HG03196 (cell line): ENCODE data around the gene RCL1.
A peak's percentile ranks its signal among the peaks of the same experiment; 100 is the strongest.
"Not testable (repeated sequence)": the region's sequence is repeated elsewhere in the genome, so short reads cannot be mapped to it uniquely, and the experiment has no call there.

Experiments used
- ATAC-seq: cut with Tn5 transposase; IDR thresholded peaks from one replicate; pipeline ENCODE4 v1.9.1; 2021; ENCODE audit not compliant: unreplicated experiment

RCL1 gene, protein sequence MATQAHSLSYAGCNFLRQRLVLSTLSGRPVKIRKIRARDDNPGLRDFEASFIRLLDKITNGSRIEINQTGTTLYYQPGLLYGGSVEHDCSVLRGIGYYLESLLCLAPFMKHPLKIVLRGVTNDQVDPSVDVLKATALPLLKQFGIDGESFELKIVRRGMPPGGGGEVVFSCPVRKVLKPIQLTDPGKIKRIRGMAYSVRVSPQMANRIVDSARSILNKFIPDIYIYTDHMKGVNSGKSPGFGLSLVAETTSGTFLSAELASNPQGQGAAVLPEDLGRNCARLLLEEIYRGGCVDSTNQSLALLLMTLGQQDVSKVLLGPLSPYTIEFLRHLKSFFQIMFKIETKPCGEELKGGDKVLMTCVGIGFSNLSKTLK

DNA sequence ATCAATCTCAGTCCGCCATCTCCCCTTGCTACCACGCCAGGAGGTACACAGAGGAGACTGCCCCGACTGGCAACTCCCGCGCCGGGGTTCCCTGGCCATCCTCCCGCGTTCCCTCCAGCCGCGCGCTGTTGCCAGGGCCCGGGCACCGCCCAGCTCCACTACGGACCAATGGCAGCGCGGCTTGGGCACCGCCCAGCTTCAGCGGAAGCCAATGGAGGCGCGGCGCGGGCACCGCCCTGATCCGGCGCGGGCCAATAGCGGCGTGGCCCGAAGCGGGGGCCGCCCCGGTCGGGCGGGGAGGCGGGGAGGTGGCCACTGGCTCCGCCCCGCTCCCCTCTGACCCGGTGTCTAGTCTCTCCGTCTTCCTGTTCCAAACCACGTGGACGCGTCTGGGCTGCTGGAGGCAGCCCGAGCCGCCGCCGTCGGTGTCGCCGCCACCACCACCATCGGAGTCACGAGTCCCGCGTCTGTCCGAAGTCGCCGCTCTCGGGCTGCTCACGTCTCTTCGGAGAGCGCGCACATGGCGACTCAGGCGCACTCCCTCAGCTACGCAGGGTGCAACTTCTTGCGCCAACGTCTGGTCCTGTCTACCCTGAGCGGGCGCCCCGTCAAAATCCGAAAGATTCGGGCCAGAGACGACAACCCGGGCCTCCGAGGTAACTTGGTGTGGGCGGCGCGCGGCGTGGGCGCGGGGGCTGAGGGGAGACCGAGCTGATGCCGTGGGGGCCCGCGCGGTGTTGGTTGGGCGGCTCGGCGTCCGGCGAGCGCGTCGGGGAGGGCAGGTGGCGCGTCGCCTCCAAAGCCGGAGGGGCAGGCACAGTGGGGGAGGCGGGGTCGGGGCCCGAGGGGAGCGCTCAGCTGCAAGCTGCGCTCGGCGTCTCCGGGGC lies at the start of gene RCL1:
Gene RCL1 (plus strand): TSS at position 373 of the 887 bp plus-strand sequence. CDS start 148 bp downstream, at position 521.
- peak; percentile 97 for ATAC-seq

DNA sequence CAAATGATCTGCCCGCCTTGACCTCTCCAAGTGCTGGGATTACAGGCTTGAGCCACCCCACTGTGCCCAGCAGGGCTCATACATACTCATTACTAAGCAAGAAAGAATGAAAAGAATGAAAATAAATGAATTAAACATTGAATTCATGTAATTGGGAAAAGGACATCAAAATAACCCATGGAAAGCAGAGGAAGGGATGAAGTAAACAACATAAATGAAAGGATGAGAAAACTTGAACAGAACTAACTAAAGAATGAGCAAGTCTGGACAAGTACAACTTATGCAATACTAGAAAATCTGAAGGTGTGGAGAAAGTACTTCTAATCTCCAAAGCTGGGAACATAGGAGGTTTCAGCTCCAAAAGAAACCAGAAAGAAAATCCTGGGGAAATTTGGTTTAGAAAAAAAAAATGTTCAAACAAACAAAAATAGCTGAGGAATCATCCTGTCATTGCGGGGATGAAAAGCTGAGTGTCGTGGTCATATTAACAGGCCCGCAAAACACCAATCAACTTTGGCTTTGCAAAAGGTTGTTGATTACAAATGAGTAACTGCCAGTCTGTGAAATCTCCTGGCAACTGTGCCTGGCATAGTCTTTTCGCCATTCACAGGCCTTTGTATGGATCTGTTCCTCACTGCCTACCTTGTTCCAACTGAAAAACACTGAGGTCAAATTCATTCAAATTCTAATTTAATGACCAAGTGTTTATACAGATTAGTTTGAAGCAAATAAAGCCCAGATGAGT lies 49.4 kb upstream of the RCL1 start:
- ATAC-seq = no peak

DNA sequence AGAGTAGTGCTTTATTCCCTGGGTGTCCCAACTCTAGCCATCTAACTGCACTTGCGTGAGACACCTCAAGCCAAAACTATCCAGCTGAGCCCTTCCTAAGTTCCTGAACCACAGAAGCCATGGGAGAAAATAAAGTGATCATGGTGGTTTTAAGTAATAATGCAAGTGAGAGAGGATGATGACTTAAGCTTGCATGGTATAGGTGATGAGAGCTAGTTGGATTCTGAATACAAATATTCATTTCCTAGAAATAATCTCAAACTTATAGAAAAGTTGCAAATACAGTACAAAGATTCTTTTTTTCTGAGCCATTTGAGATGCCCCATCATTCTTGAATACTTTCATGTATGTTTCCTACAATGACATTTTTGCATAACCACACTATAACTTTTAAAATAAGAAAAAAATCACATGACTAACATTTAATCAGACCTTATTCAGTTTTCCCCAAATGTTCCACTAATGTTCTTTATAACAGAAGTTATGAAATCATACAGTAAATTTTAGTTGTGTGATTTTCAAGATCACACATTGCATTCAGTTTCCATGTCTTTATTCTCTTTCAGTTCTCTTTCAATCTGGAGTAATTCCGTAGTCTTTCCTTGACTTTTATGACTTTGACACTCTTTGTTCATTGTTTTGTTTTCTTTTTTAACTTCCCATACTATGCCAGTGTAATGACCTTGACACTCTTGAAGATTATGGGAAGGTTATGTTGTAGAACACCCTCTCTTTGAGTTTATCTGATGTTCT lies 46.3 kb upstream of the RCL1 start:
- no peak for ATAC-seq

DNA sequence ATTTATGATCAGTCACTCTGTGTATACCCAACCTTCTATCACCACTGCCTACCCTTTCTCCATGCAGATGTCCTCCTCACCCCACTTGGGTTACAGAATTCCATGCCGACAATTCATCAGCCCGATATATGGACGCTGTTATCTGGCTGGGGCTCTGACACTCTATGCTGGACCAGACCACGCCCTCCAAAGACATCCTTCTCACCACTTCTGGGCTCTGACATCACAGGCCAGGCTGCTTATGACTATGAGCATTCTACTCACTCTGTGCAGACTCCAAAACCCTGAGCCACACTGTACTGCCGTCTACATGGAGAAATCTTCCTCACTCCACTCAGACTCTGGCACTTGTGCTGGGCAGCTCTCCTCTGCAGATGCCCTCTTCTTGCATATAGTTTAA lies 44.1 kb upstream of the RCL1 start:
- ATAC-seq = no peak

DNA sequence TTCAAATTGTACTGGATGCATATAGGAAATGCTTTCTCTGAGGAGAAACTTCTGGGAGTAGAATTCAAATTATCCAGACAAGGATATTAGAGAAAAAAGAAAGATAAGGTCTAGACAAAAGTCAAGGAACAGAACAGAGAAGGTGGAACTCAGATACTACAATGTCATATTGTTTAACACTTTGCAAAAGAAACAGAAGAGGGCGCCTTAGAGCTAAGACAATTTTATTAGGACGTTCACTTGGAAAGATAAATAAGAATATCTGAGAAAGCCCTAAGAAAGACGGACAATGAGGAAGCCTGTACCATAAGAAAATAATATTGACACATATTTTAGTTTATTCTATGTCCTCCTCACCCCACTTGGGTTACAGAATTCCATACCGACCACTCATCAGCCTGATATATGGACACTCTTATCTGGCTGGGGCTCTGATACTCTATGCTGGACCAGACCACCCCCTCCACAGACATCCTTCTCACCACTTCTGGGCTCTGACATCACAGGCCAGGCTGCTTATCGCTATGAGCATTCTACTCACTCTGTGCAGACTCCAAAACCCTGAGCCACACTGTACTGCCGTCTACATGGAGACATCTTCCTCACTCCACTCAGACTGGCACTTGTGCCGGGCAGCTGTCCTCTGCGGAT lies 42.6 kb upstream of the RCL1 start:
- no peak for ATAC-seq

DNA sequence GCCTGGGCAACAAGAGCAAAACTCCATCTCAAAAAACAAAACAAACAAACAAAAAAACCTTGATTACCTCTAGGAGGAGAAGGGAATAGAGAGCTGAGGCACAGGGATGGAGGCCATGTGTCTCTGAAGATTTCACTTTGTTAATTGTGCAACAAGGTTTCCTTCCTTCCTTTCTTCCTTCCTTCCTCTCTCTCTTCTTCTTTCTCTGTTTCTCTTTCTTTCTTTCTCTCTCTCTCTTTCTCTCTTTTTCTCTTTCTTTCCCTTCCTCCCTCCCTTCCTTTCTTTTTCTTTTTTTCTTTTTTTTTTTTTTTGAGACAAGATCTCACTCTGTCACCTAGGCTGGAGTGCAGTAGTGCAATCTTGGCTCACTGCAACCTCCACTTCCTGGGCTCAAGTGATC lies 38.2 kb upstream of the RCL1 start:
- ATAC-seq = not testable (repeated sequence)

DNA sequence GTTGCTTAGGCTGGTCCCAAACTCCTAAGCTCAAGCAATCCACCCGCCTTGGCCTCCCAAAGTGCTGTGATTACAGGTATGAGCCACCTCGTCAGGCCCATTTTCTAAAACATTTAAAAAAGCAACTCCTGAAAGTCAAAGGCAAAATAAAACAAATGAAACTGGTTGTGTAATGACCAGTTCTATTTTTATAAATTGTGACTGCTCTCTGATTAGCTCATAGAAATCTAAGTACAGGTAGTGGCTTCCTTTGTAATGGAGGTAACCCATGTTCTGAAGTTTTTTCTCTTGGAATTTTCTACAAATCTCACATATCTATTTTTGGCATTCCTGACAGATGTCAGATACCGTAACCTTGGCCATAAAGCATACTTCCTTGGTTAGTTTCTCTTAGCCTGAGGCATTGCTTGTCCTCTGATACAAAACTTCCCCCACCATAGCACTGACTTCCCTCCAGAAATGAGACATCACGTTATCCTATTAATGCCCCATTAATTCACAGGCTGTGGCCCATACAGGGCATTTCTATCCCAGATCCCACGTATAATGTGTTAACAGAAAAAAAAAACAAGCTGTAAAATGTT lies 37.6 kb upstream of the RCL1 start:
- no peak for ATAC-seq

DNA sequence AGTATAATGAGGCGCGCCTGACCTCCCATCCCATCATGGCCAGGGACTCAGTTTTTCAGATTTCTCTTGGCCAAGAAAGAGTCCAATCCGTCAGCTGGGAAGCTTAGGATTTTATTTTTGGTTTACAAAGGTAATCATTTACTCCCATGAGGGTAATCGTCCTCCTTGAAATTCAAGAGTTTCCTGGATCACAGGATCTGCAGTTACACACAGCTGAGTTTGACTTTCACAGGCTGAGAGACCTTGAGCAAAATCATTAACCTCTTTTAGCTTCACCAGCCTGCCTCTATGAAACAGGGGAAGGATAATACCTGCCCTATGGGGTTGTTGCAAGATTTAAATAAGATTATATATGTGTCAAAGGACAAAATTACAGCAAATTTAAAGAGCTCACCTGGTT lies 36.3 kb upstream of the RCL1 start:
- ATAC-seq = no peak

DNA sequence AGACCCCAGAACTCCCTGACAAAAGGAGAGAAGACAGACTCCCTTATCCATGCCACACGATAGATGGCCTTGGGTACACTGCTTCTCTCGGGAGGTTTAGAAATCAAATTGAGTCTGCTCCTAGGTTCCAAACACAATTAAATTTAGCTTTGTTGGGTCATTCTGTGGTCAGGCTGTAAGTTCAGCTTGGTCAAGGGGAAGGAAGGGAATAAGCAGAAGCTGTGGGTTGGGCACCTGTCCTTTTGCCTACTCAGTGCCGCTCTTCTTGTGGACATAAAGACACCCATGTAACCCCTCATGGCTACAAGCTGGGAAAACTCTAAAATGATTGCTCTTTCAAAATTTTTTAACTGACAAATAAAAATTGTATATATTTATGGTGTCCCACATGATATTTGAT lies 32.6 kb upstream of the RCL1 start:
- ATAC-seq = no peak

DNA sequence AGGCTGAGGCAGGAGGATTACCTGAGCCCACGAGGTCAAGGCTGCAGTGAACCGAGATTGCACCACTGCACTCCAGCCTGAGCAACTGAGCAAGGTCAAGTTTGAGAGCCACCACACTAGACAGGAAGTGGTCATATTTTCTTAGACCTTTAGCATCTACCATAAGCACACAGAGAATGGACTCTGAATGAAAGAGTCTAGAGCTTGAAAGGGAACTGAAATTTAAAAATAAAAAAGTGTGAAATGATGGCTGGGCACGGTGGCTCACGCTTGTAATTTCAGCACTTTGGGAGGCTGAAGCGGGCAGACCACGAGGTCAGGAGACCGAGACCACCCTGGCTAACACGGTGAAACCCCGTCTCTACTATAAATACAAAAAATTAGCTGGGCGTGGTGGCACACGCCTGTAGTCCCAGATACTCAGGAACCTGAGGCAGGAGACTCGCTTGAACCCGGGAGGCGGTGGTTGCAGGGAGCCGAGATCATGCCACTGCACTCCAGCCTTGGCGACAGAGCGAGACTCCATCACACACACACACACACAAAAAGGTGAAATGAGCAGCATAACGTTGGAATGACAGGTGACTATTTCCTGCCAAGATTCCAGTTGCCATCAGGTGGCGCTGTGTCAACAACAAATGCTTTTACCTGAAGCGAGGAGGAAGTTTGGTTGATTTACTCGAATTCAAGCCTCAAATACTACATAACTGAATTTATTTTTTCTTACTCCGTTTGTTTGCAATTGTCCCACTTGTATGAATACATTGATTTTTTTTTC lies 30.4 kb upstream of the RCL1 start:
- peak; percentile 64 for ATAC-seq

DNA sequence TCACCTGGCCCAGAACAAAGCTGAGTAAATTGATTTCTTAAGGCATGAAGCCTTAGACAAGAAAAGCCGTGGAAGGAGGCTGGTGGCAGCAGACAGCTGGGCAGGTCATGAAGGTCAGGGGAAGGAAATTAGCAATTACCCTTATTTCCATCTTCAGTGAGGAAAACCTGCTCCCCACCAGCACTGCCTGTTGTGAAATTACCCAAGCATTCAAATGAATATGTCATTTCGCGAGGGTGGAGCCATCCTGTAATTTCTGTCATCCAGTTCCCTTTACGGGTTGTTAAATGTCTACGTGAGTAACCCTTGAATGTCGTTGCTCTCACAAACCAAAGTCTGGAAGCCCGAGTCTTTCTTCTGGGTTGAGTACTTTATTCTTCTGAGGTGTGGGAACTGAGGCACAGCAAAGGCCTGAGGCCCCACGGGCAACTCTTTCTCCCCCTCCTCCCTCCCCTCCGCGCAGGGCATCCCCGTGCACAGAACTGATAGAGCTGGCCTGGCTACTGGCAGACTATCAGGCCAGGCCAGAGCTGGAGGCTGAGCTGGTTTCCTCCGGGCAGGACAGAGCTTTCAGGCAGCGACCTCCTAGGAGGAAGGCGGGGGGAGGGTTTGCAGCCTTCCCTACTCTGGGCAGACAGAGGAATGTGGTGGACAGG lies 29.7 kb upstream of the RCL1 start:
- ATAC-seq = no peak

DNA sequence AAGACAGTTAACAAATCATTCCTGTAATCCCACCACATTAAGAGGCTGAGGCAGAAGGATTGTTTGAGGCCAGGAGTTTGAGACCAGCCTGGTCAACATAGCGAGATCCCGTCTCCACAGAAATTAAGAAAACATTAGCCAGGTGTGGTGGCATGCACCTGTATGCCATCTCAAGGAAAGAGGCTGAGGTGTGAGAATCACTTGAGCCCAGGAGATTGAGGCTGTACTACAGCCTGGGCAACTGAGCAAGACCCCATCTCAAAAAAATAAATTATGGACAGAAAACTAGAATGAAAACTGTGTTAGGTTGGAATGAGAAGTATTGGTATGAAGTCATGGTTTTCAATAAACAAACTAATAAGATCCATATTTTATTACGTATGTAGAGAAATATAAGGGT lies 28.7 kb upstream of the RCL1 start:
- no peak for ATAC-seq

DNA sequence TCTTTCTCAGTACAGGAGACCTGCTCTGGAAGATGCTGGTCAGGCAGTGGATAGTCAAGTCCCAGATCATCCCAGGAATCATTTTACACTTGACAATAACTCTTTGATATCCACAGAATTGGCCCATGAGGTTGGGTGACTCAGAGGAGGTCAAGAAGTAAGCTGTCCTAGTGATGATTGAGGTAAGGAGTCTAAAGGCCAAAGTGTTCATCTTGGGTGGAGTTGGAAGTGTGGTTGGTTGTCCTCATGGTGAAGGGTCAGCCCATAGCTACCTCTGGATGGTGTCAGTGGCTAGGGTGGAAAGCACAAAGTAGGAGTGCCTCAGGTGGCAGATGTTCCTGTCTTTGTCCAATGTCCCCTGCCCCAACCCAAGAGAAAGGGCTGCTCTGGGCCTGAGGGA lies 24.1 kb upstream of the RCL1 start:
- no peak for ATAC-seq

DNA sequence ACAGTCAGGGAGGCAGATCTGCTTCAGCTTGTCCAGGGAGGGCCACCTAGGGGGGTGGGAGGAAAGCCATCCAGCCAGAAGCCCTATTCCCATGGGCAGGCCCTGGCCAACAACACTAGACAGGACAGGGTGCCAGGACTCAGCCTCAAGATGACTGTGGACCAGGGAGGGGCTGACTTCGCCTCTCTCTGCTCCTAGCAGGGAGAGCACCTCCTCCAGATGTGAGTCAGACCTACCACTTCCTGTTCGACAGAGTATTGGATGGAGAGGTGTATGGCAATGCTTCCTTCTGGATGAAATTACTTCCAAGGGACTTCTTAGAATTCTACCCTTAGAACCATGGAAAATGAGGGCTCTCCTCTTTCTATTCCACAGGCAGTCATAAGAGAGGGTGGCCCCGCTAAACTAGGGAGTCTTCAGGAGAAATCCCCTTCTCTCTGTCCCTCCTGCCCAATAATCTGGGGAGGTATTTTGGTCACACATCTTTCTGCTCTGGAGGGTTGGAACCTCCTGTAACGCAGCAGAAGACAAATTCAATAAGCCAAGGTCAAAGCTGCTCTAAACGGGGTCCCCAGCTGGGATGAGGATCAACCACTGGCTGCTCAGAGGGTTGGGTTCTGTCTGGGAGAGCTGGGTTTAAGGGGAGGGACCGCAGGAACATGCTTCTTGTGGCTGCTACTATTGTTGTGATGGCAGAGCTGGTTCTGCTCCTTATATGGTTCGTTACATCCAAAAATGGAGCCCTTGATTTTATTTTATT lies 23.2 kb upstream of the RCL1 start:
- ATAC-seq = no peak

DNA sequence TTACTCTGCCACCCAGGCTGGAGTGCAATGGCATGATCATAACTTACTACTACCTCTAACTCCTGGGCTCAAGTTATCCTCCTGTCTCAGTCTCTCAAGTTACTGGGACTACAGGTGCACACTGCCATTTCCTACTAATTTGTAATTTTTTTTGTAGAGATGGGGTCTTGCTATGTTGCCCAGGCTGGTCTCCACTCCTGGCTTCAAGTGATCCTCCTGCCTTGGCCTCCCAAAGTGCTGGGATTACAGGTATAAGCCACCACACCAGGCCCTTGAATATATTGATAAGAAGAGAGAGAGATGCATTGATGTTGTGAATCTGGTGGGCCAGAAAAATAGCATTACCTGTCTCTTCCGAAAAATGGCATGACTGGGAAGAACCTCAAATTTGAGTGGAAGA lies 21.0 kb upstream of the RCL1 start:
- no peak for ATAC-seq

DNA sequence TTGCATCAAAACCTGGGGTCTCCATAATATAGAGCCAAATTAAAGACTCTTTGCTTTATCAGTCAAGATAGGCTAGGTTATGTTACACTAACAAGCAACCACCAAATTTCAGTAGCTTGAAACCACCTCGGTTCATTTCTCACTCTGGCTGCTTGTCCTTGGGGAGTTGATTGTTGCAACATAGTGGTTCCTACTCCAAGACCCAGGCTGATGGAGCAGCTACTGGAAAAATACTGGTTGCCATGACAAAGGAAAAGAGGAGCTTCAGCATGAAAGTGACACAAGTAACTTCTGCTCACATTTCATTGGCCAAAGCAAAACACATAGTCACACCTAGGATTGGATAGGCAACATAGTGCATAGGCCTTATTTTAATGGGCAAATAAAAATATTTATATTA lies 18.5 kb upstream of the RCL1 start:
- ATAC-seq = no peak

DNA sequence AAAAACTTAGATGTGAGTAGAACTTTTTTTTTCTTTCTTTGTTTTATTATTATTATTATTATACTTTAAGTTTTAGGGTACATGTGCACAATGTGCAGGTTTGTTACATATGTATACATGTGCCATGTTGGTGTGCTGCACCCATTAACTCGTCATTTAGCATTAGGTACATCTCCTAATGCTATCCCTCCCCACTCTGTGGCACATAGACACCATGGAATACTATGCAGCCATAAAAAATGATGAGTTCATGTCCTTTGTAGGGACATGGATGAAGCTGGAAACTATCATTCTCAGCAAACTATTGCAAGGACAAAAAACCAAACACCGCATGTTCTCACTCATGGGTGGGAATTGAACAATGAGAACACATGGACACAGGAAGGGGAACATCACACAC lies 17.8 kb upstream of the RCL1 start:
- ATAC-seq = not testable (repeated sequence)

DNA sequence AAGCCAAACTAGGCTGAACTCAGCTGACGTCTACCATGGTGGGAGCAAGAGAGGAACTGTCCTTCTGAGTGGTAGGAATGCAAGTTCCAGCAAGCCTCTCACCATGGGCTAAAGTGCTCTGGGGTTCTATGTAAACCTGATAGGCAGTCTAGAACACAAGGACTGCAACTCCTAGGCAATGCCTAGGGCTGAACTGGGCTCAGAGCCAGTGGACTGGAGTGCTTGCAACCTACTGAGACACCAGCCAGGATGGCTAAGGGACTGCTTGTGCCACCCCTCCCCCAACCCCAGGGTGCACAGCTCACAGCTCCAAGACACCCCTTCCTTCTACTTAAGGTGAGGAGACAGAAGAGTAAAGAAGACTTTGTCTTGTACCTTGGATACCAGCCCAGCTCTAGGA lies 12.1 kb upstream of the RCL1 start:
- no peak for ATAC-seq
